Retinal pigment epithelial cell (primary cell): ENCODE data around the gene TMEM121.

ENCODE experiments used
- DNase-seq: peaks from one replicate; pipeline ENCODE4 v3.0.0-alpha.2; 2010; ENCODE audit warnings: low read depth
- H3K4me3 ChIP-seq: 2 replicates; pipeline ENCODE4 v1.5.1; 2011; ENCODE audit warnings: mild to moderate bottlenecking, low read length, control low read depth, moderate library complexity
- TF ChIP-seq, protein P1 (sequence below): conservative IDR thresholded peaks from 2 replicates; pipeline ENCODE4 v1.5.1; 2011; ENCODE audit warnings: low read depth, low read length, control low read depth, inconsistent platforms

TMEM121 gene

GRCh38 chr14:105500036-105500725, 26.2 kb upstream of the TMEM121 start:
- DNase-seq = no peak
- TF ChIP-seq, protein P1, sequence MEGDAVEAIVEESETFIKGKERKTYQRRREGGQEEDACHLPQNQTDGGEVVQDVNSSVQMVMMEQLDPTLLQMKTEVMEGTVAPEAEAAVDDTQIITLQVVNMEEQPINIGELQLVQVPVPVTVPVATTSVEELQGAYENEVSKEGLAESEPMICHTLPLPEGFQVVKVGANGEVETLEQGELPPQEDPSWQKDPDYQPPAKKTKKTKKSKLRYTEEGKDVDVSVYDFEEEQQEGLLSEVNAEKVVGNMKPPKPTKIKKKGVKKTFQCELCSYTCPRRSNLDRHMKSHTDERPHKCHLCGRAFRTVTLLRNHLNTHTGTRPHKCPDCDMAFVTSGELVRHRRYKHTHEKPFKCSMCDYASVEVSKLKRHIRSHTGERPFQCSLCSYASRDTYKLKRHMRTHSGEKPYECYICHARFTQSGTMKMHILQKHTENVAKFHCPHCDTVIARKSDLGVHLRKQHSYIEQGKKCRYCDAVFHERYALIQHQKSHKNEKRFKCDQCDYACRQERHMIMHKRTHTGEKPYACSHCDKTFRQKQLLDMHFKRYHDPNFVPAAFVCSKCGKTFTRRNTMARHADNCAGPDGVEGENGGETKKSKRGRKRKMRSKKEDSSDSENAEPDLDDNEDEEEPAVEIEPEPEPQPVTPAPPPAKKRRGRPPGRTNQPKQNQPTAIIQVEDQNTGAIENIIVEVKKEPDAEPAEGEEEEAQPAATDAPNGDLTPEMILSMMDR = no peak
- H3K4me3 ChIP-seq = no peak overlapping the region

- DNase-seq = no peak
- H3K4me3 ChIP-seq = no peak overlapping the region
- TF ChIP-seq, protein P1 = no peak
Observed at GRCh38 chr14:105500726-105501101, 25.7 kb upstream of the TMEM121 start.

- DNase-seq = no peak
- TF ChIP-seq, protein P1 = no peak
- H3K4me3 ChIP-seq = no peak overlapping the region
Observed at GRCh38 chr14:105501504-105502291, 24.7 kb upstream of the TMEM121 start.

- DNase-seq = no peak
- TF ChIP-seq, protein P1 = no peak
- no peak overlapping the region for H3K4me3 ChIP-seq
Observed at GRCh38 chr14:105502446-105503295, 23.7 kb upstream of the TMEM121 start.

DNA sequence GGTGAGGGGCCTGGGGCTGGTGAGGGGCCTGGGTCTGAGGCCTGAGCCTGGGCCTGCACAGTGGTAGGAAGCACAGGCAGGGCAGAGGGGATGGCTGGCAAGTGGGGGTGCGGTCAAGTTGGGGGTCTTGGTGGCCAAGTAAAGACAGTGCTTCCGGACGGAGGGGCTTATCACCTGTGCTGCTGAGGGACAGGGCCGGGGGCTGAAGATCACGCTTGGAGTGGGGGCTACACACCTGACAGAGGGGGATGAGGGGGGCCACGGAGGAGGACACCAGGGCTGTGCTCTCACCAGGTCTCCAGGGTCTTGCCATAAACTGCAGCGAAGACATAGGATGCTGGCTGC, 23.1 kb upstream of the TMEM121 start:
- H3K4me3 ChIP-seq = no peak overlapping the region
- TF ChIP-seq, protein P1 = no peak

GRCh38 chr14:105503935-105504692, 22.3 kb upstream of the TMEM121 start:
- H3K4me3 ChIP-seq = no peak overlapping the region
- TF ChIP-seq, protein P1 = no peak
- no peak for DNase-seq

More for the DNA sequence above, 23.1 kb upstream of the TMEM121 start:
- DNase-seq = no peak
